HuH-7.5 (cell line): ENCODE results near the gene CORIN.

Experiments used
- DNase-seq: peaks from one replicate; pipeline ENCODE4 v3.0.0; 2011; ENCODE audit warnings: low spot score

The CORIN gene

DNA sequence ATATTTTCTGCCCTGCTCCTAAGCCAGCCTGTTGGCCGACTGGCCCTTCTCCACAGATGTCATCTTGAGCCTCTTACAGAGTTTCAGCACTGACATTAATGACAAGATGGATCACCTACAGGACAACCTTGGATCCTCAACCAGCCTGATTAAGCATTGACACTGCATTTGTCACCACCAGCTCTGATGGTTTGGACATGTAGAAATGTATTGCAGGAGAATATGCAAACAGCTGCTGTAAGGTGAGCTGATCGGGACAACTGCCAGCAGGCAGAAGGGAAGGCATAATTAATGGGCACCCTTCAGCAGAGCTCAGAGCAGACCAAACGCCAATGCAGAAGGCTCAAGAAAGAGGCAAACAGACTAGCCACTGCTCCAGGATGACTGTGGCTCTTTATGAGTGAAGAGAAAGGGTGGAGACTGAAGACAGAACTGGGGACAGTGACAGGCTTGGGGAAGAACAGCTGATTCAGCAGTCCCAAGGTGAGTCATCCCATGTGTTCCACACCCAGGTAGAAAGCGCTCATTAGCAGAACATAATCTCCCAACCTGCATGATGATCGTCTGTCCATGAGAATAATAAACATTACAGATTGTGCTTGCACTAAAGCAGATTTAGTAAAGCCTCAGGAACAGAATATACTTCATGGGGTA is 6.7 kb downstream of the CORIN start:
- no peak for DNase-seq

DNA sequence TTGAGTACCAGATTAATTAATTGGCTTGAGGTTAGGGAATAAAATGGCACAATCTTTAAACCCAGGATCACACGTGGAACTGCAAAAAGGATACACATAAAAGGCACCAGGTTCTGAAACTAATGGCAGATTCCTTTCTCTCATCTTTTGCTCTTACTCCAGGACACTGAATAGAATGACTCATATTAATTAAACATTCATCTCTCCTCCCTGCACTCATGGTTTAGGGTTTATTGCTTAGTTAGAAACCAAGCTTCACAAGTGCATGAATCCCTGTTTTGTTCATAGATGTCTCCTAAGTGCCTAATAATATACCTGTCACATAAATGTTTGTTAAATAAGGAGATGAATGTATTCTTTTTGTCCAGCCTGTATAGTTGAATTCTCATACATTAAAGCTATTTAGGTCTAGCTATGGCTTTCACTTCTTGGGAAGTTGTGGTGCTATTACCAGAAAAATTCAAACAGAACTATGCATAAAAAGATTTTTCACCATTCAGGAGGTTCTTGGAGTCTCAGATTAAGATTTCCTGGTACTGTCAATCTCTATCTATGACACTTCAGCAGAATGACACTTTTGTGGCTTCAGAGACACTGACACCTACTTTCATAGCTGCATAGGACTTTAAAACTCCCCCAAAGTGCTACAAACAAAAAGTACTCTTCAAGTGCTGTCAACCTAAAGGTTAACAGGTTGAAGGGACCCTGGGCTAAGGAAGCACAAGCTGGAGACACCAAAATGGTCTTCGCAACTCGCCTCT is 7.4 kb downstream of the CORIN start:
- no peak for DNase-seq

DNA sequence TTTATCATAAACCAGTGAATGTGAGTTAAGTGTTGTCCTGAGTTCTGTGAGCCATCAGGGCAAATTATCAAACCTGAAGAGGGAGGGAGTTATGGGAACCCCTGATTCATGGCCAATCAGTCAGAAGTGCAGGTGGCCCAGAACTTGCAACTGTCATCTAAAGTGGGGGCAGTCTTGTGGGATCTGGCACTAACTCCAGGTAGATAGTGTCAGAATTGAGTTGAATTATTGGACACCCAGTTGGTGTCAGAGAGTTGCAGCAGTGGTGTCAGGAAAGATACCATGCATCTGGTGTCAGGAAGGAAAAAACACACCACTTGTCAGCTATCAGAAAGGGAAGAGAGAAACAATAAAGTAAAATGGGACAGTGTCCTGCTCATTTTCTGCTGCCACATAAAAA is 8.4 kb downstream of the CORIN start:
- no peak for DNase-seq

DNA sequence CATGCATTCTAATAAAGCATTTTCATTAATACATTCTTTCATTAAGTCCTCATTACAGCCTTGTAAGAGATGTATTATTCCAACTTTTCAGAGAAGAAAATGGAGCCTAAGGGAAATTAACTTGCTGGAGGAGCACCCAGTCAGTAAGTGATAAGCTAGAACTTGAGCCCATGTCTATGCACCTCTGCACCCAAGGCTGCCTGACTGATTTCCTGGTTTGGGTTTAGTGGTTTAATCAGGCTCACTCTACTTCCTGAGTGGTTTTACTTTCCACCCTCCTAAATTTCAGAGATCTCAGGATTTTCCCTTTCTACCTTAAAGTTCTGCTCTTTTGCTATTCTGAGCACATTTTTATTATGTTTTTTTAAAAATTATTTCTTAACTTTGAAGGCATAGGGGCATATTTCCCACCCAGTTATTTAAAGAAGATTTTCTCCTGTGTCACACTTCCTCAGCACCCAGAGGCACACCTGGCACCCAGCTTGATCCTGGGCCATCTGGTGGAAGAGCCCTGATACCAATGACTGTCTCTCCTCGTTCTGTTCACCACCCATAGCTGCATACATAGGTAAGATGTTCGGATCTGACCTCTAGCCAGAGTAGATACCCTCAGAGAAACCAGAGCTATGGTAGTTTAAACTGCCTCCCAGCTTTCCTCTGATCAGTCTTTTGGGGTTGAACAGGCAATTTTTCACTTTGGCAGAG is 10.4 kb downstream of the CORIN start:
- DNase-seq: no peak

DNA sequence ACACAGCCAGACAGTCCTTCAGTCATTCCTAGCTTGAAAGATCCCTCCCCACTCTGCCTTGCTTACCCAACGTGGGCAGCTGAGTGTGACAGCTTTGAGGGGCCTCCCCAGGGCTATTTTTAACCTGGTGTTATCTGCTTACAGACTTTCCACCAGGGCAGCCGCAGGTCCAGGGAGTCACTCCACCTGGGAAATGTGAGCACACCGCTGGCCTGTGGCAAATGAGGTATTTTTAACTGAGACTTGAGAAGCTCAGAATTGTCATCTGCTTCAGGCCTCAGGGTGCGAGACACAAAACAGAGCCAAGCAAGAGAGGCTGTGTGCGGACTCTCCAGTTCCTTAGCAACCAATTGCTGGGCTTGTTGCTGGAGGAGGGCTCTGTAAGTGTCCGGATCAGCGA is 13.0 kb downstream of the CORIN start:
- peak; percentile 8 for DNase-seq

DNA sequence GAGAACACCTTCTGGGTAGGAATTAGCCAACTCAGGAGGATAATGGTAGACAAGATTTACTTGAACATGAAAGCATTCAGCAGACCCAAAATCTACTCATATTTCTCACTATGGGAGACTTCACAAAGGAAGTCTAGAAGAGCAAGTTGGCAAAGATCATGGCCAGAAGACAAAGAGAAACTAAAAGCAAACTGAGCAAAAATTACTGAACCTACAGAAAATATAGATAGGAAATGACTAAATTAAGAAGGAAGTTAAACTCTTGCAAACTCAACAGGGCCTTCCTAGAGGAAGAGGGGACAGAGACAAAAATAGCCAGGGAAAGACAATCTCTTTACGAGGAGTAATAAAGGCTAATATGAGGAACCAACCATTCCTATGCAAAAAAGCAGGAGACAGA is 18.7 kb downstream of the CORIN start:
- no peak for DNase-seq

DNA sequence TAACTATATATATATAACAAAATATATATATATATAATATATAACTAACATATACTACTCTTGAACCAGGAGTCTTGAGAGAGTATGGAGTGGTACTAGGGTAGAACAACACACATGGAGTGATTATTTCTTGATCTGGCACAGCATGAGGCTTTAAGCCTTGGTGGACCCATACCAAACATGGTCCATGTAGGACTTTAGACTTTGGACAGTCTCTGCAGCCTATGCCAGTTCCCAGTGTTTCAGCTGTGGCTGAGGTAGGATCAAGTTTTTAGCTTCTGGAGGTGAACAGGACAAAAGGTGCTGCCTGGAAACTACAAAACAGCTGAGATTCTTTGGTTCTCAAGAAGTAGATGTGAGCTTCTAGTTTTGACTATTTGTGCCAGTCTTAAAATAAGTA is 20.6 kb downstream of the CORIN start:
- no peak for DNase-seq

DNA sequence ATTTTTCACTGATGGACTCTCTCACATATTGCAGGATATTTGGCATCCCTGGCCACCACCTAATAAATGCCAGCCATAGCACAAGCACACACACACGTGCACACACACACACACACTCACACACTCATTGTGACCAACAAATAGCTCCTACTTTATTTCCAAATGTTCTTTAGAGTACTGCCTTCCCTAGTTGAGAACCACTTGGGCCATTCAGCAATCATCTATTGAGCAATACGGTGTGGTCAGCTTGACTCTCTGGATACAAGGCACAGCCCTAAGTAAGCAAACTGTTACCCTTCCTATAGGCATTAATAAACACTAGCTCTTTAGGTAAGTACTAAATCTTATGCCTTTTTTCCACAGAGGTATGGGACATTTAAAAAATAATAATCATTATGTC is 21.1 kb downstream of the CORIN start:
- DNase-seq: no peak

DNA sequence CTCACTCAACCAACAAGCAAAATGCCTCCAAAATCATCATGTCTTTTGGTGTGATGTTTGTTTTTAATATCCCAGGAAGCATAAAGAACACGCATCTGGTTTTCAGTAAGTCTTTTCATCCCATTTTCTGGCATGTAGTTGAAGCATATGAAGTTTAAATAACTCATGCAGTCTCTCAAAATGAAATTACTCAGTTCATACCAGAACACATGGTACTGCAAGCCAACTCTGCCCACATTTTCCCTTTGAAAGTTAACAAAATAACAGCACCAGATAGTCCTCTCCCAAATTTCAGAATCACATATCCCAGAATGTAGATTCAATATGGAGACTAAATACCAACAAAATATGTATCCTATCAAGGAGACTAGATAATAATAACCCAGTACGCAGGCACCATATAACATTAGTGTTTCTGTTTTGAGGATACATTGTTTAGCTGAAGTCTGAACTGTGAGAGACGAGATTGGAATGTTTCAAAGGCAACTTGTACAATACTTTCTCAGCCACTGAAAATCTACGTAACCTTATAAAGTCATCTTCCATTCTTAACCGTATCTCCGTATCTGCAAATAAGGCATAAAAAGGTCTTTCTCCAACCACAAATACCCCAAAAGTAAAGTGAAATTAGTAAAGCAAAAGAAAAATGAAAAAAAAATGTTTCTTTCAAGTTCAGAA is 23.1 kb downstream of the CORIN start:
- DNase-seq: no peak

DNA sequence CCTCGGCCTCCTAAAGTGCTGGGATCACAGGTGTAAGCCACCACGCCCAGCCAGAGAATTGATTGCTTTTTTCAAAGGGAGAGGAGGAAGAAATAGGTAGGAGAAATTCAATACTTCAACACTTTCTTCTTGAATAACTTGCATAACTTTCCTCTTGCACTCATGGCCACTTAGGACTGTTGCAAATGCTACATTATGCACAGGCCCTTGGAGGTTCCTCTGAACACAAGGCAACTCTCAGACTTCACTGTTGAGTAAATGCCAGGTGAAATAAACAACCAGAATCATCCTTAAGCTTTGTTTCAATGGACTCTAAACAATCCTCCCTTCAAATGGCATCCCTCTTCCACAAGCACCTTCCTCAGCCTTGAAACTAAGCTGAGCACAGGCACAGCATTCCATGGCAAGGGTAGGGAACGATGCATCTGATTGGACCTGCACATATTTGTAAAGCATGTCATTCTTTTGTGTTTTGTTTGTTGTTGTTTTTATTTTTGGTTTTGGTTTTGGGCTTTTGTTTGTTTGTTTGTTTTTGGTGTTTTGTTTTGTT is 28.1 kb downstream of the CORIN start:
- DNase-seq: no peak

DNA sequence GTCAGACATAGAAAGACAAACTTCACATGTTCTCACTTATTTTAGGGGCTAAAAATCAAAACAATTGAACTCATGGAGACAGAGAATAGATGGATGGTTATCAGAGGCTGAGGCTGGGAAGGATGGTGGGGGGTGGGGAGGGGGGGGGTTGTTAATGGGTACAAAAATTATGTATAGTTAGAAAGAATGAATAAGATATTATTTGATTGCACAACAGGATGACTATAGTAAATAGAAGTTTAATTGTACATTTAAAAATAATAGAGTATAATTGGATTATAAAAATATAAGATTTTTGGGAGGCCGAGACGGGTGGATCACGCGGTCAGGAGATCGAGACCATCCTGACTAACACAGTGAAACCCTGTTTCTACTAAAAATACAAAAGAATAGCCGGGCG is 33.3 kb downstream of the CORIN start:
- no peak for DNase-seq

DNA sequence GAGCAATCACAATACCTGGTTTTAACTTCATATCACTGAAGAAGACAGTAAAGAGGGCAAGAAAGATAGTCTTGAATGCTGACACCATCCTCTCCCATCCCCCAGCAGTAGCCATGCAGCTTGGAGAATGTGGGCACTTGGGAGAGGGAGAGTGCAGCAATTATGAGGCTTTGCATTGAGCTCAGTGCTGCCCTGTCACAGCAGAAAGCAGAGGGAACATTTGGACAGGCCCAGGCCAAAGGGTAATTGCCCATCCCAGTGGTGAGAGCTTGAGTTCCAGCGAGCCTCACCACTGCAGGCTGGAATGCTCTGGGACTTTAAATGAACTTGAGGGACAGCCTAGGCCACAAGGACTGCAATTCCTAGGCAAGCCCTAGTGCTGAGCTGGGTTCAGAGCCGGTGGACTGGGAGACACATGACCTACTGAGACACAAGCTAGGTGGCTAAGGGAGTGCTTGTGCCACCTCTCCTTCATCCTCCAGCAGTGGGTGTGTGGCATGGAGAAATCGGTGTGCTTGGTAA is 36.3 kb downstream of the CORIN start:
- no peak for DNase-seq

DNA sequence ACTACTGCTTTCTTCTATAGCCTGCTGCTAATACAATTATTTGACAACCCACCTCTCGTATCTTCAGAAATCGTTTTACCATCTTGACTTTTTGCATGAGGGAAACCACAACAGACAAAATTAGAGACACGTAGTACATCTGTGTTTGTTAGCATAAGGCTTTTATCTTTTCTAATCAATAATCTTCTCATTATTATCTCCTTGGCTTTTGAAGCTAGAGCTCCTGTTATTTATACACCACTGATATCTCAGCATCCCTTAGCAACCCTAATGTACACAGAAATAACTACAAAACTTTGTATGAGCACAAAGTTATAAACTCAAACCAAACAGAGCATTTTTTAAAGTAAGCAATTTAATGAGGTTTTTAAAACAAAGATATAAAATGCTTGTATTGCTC is 39.7 kb downstream of the CORIN start:
- no peak for DNase-seq

DNA sequence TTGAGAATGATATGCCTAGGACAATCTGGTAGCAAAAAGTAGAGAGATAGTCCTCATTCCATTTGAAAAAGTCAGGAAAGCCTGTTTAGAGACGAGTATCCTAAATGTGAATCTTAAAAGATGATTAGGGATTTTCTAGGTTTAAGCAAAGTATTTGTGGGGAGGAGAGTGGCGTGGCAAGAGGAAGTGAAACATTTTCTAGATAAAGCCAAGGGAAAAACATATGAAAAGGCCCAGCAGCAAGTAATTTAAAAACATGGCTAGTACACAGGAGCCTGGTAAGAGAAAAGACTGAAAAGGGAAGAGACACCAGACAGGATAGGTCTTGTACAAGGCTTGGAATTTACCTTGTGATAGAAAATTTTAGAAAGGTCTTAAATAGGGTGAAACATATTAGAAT is 45.9 kb downstream of the CORIN start:
- no peak for DNase-seq

DNA sequence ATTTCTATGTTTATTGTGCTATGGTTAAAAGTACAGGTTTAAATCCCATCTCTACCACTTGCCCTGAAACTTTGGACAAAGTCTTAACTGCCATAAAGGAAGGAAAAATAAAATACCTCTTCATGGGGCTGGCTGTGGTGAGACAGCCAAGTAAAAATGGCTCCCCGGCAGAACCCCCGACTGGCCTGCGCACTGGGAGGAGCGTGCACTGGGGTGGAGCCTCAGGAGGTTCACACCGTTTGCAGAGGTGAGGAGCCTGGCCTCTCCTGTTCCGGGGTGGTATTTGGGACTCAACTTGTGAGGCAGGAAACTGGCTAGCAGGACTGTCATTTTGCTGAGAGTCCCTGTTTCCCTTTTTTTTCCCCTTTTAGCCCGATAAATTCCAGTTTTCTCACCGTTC is 47.8 kb downstream of the CORIN start:
- DNase-seq: no peak

DNA sequence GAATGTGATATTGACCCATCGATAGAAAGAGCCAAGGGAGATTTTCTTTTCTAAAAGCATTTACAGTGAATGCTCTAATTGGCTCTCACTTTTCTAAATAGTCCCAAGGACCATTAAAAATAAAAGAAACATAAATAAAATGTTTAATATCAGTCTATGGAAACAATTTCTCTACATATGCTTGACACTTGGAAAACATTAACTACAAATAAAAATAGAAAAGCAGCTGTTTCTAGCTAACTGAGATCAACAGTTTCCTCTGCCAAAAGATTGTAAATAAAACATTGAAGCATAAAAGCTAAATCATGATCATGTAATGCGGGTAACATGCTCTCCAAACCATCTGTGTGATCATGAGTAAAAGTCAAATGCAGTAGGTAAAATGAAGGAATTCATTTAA is 49.7 kb downstream of the CORIN start:
- no peak for DNase-seq

DNA sequence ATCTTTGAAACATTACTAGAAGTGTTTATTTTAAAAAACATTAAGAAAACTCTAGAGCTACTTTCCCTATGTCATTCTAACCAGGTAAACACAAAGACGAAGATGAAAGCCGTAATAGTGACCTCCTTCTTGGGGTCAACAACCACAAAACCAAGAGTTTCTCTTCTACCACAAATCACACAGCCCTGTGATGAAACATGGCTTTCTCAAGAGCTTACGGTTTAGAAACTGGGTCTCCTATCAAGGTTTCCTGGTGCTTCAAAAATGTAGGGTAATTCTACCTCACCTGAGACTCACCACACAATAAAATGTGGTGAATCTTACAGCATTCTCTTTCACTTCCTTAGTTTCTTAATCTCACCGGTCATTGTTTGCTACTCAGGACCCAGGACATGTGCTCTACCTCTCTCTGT is 50.9 kb downstream of the CORIN start:
- DNase-seq: no peak

DNA sequence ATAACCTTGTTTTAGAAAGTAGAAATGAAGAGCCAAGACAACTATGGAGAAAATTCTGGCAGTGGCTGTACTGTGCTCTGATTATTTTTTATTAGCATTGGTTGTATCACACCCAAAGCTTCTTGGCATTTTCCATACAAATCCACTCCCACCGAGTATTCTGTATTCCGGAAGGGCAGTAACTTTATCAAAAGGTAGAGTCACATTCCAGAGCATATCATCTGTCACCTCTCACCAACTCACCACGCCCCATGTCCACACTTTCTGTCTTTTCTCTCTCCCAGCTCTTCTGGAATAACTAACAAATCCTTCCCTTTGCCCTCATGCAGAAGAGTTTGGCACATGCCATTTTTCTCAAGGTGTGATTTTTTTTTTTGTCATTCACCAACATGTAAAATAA is 52.7 kb downstream of the CORIN start:
- no peak for DNase-seq

DNA sequence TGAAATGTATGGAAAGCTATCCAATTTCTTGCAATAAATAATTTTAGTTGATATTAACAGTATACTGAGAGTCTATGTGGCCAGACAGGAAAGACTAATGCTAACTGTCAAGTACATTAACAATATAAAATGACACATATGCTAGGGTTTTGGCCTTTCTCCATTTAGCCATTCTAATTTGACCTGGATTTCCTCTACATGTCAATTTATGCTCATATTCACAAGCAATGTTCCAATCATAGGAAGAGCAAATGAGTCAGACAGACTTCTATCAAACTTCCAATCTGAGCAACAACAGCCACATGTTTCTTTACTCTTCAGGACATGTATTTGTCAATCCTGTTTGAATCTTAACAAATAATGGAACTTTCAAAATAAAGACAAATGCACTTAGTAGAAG is 53.6 kb downstream of the CORIN start:
- no peak for DNase-seq

DNA sequence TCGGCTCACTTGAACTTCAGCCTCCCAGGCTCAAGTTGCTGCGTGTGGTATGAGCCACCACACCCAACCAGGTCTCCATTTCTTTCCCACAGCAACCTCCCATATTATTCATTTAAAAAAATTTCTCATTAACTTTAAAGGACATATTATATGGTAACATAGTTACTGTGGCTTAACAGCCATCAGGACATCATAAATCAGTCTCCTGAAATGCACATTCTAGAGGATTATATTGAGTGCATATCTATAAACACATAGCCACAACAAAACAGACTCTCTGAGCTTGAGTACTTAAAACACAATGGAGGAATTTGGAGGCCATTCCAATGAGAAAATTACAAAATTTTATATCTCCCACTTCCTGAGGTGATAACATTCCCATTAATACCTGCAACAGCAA is 61.5 kb downstream of the CORIN start:
- DNase-seq: no peak

DNA sequence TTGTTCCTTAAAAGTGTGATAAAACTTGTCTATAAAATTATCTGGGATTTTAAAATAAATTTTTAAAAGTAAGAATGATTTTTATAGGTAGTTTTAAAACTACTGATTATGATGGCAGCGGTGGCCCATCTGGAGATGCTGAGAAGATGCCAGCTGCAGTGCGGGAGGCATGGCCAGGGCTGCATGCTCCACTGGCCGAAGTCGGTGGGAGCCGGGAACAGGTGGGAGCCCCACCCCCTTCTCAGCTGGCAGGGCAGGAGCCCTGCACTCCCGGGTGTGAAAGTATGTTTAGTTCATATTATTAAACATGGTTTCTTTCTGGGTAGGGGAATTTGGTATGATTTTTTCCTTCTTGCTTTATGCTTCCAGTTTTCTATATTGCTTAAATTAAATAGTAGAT is 63.8 kb downstream of the CORIN start:
- no peak for DNase-seq

DNA sequence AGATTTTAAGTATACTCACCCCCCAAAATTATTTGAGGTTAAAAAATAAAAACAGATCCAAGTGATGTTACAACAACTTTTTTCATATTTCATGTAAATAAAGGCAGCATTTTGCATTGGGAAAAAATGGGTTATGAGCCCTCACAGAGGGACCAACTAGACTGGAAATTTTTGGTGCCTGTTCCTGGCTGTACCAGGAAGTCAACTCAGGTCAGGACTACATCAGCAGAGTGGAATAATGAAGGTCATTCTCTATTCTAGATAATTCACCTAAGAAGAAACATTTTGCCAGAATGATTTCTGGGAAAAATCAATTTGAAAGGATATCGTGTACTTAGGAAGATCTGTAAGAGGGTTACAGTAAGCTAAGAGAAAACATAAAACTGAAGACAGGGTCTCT is 66.8 kb downstream of the CORIN start:
- no peak for DNase-seq
